T-cell (primary cell): ENCODE results near the gene CUL7. TPM values are rescaled to one million over a fixed set of nuclear protein-coding genes. Genes with fewer than 3 reads are reported as not detected.
"Not testable (repeated sequence)": the region's sequence is repeated elsewhere in the genome, so short reads cannot be mapped to it uniquely, and the experiment has no call there.

Experiments
- ATAC-seq, 4 experiments: fragments of 200-7000 bp in 3 of 4; fragments of 150-1000 bp in 1 of 4; cut with Tn5 transposase; replicated peaks in 1 of 4; 1 replicate in 3 of 4; 2 replicates in 1 of 4; pipeline ENCODE4 v1.10.0; 2021; ENCODE audit warnings: moderate library complexity in 3 of 4, mild to moderate bottlenecking in 2 of 4, moderate number of reproducible peaks in 1 of 4
- CTCF ChIA-PET, 2 donors: fragments of 300-600 bp; sonication (Branson Sonifier 250); formaldehyde crosslinking; loops; one replicate each; lab custom pipeline; 2022; ENCODE audit warnings: antibody characterized with exemption in 2 of 2; lab: Charles Lee
- POLR2A ChIA-PET, 2 donors: fragments of 300-600 bp; sonication (Branson Sonifier 250); formaldehyde crosslinking; loops; one replicate each; lab custom pipeline; 2022; ENCODE audit warnings: antibody characterized with exemption in 2 of 2; lab: Charles Lee
- DNase-seq, 35 experiments: peaks; one replicate each; pipeline versions ENCODE4 v3.0.0 to v3.0.0-alpha.2; 2013 to 2023
- H3K27ac ChIP-seq: one replicate; pipeline ENCODE4 v1.5.1; 2013; ENCODE audit warnings: low read length
- H3K27me3 ChIP-seq, 2 experiments: replicated peaks in 1 of 2; 1 replicate in 1 of 2; 2 replicates in 1 of 2; pipeline versions ENCODE4 v1.6.1 to v1.7.0; 2013; ENCODE audit warnings: low read length in 1 of 2, mixed read lengths in 1 of 2; ENCODE audit not compliant: control insufficient read depth in 2 of 2, insufficient read depth in 2 of 2; ENCODE audit errors: extremely low read depth in 1 of 2
- H3K36me3 ChIP-seq, 2 donors: 1 replicate in 1 of 2; 2 replicates in 1 of 2; pipeline versions ENCODE4 v1.6.1 to v1.7.0; 2013; ENCODE audit warnings: low read length in 1 of 2; ENCODE audit not compliant: control insufficient read depth in 2 of 2, insufficient read depth in 1 of 2; ENCODE audit errors: extremely low read depth in 1 of 2
- H3K4me1 ChIP-seq, 2 experiments: 1 replicate in 1 of 2; 2 replicates in 1 of 2; pipeline versions ENCODE4 v1.6.1 to v1.7.0; 2013; ENCODE audit warnings: low read length in 2 of 2, mixed read lengths in 1 of 2; ENCODE audit not compliant: insufficient read depth in 2 of 2, control insufficient read depth in 1 of 2; ENCODE audit errors: extremely low read depth in 1 of 2
- H3K4me3 ChIP-seq, 2 donors: 1 replicate in 1 of 2; 2 replicates in 1 of 2; pipeline versions ENCODE4 v1.5.1 to v1.7.0; 2013; ENCODE audit warnings: mild to moderate bottlenecking in 2 of 2, low read length in 1 of 2, moderate library complexity in 1 of 2; ENCODE audit not compliant: control insufficient read depth in 1 of 2; ENCODE audit errors: extremely low read depth in 1 of 2
- H3K9me3 ChIP-seq: 2 replicates; pipeline ENCODE4 v1.7.0; 2013
- H3K27ac Mint-ChIP-seq, 2 donors: one replicate each; pipeline ENCODE4 v1.8.0; 2020 to 2021; ENCODE audit warnings: mild to moderate bottlenecking in 2 of 2, mixed read lengths in 2 of 2
- H3K27me3 Mint-ChIP-seq, 2 donors: one replicate each; pipeline ENCODE4 v1.8.0; 2021 to 2022; ENCODE audit warnings: mixed read lengths in 2 of 2
- H3K36me3 Mint-ChIP-seq: one replicate; pipeline ENCODE4 v1.8.0; 2021; ENCODE audit warnings: mixed read lengths
- H3K4me1 Mint-ChIP-seq, 3 donors: one replicate each; pipeline ENCODE4 v1.8.0; 2020 to 2022; ENCODE audit warnings: mixed read lengths in 3 of 3, mild to moderate bottlenecking in 1 of 3
- H3K4me3 Mint-ChIP-seq, 3 donors: one replicate each; pipeline ENCODE4 v1.8.0; 2020 to 2022; ENCODE audit warnings: mild to moderate bottlenecking in 3 of 3, mixed read lengths in 3 of 3, moderate library complexity in 3 of 3
- H3K9me3 Mint-ChIP-seq, 3 donors: one replicate each; pipeline ENCODE4 v1.8.0; 2020 to 2022; ENCODE audit warnings: mixed read lengths in 3 of 3
- WGBS: methylation state at CpG from one replicate; pipeline ENCODE4 v1.1.5; 2013; ENCODE audit warnings: missing lambda C conversion rate; ENCODE audit not compliant: insufficient coverage; 5-methylcytosine and 5-hydroxymethylcytosine counted together
- total RNA-seq, 35 experiments: library from RNA in 6 of 35; stranded (reverse) in 6 of 35; fragments of 120-200 nt in 1 of 35; gene quantifications; one replicate each; pipeline versions ENCODE4 v1.2.1 to v1.2.4 and lab custom pipeline; 2013 to 2026

CUL7 gene
- total RNA-seq, 5 donors from 2014 or later (not counting 1 experiment from before 2014, with no cell fraction given): 6.9 to 15.9 (median 11.6) TPM

- ChIA-PET POLR2A (interaction anchor here in 1 of 2 donors (0.7 kb wide), 2 partner anchors 17 to 97 kb away, joined by 4 to 10 read pairs; no protein-coding TSS in a partner anchor), CTCF (interaction anchor here in 1 of 2 donors (0.7 kb wide), 1 partner anchor 246 kb away, joined by 4 read pairs; no protein-coding TSS in a partner anchor)
- Mint-ChIP-seq H3K27ac (no peak overlapping the region), H3K9me3 (no peaks in the 10 kb centered on the region), H3K4me3 (no peak overlapping the region), H3K36me3 (peaks cover 5% of the 10 kb centered on the region), H3K27me3 (no peaks in the 10 kb centered on the region), H3K4me1 (peaks cover 0 to 2% (median 0%) of the 10 kb centered on the region in 3 donors)
- Histone ChIP-seq H3K9me3 (no peaks in the 10 kb centered on the region), H3K27ac (no peak overlapping the region), H3K4me1 (no peaks in the 10 kb centered on the region), H3K36me3 (peaks cover 2 to 18% of the 10 kb centered on the region in 2 donors), H3K27me3 (no peaks in the 10 kb centered on the region), H3K4me3 (no peak overlapping the region)
- WGBS: 88% methylated on average over 3 of the region's 8 CpGs
- no peak for ATAC-seq
- no peak for DNase-seq
Measured at GRCh38 chr6:43001843-43002242, 51.8 kb downstream of the CUL7 start.

- CTCF ChIA-PET, H3K27ac Mint-ChIP-seq, H3K4me3 Mint-ChIP-seq, POLR2A ChIA-PET, H3K4me1 ChIP-seq, DNase-seq, H3K27me3 ChIP-seq, H3K36me3 Mint-ChIP-seq, H3K27me3 Mint-ChIP-seq, H3K9me3 ChIP-seq, ATAC-seq, H3K36me3 ChIP-seq, H3K27ac ChIP-seq, H3K9me3 Mint-ChIP-seq, H3K4me3 ChIP-seq: not testable (repeated sequence)
- 97% methylated on average over 6 of the region's 9 CpGs for WGBS
- H3K4me1 Mint-ChIP-seq: peaks cover 4 to 10% (median 5%) of the 10 kb centered on the region in 3 donors
Measured at GRCh38 chr6:42998205-42998604, 55.4 kb downstream of the CUL7 start.

- Histone ChIP-seq H3K4me3 (no peak overlapping the region), H3K9me3 (no peaks in the 10 kb centered on the region), H3K36me3 (peaks cover 0 to 3% of the 10 kb centered on the region in 2 donors), H3K27me3 (no peaks in the 10 kb centered on the region), H3K27ac (no peak overlapping the region), H3K4me1 (no peaks in the 10 kb centered on the region)
- H3K9me3 Mint-ChIP-seq: no peaks in the 10 kb centered on the region
- peaks cover 4 to 10% (median 5%) of the 10 kb centered on the region in 3 donors for H3K4me1 Mint-ChIP-seq
- H3K4me3 Mint-ChIP-seq: no peak overlapping the region
- no peaks in the 10 kb centered on the region for H3K27me3 Mint-ChIP-seq
- ATAC-seq: no peak
- H3K36me3 Mint-ChIP-seq: peaks cover 7% of the 10 kb centered on the region
- DNase-seq: no peak
- H3K27ac Mint-ChIP-seq: peak overlapping the region in 1 of 2 donors; percentile 41
- ChIA-PET POLR2A (interaction anchor here (0.7 kb wide), 3 partner anchors 27 to 740 kb away, joined by 3 to 5 read pairs (median 4); no protein-coding TSS in a partner anchor), CTCF (no interaction called here)
Measured at GRCh38 chr6:42996513-42996912, 57.1 kb downstream of the CUL7 start.

- Mint-ChIP-seq H3K4me1 (peaks cover 14 to 22% (median 19%) of the 10 kb centered on the region in 3 donors), H3K4me3 (no peak overlapping the region), H3K36me3 (peaks cover 28% of the 10 kb centered on the region), H3K27ac (peak overlapping the region in 1 of 2 donors; percentile 0), H3K27me3 (no peaks in the 10 kb centered on the region), H3K9me3 (no peaks in the 10 kb centered on the region)
- H3K4me3 ChIP-seq: no peak overlapping the region
- peaks cover 7 to 29% of the 10 kb centered on the region in 2 donors for H3K36me3 ChIP-seq
- H3K9me3 ChIP-seq: no peaks in the 10 kb centered on the region
- WGBS: 100% methylated on average over 1 of the region's 2 CpGs
- no peak overlapping the region for H3K27ac ChIP-seq
- ChIA-PET CTCF (interaction anchor here in 1 of 2 donors (1.5 kb wide), 1 partner anchor 8 kb away, joined by 3 read pairs; no protein-coding TSS in a partner anchor), POLR2A (interaction anchor here in 1 of 2 donors (0.7 kb wide), 1 partner anchor 10 kb away, joined by 4 read pairs; no protein-coding TSS in a partner anchor)
- ATAC-seq (no peak), DNase-seq (no peak)
- no peaks in the 10 kb centered on the region for H3K27me3 ChIP-seq
- H3K4me1 ChIP-seq: no peaks in the 10 kb centered on the region
Measured at GRCh38 chr6:42993445-42993844, 60.2 kb downstream of the CUL7 start.

GRCh38 chr6:42989923-42990322, 63.7 kb downstream of the CUL7 start:
- no peak overlapping the region for H3K4me3 Mint-ChIP-seq
- H3K36me3 Mint-ChIP-seq: peaks cover 36% of the 10 kb centered on the region
- H3K4me1 ChIP-seq: peaks cover 5 to 25% of the 10 kb centered on the region in 2 experiments
- CTCF ChIA-PET: no interaction called here
- H3K27ac ChIP-seq: no peak overlapping the region
- H3K4me1 Mint-ChIP-seq: peaks cover 49 to 53% (median 50%) of the 10 kb centered on the region in 3 donors
- no peaks in the 10 kb centered on the region for H3K27me3 ChIP-seq
- DNase-seq (no peak), ATAC-seq (no peak)
- no peak overlapping the region for H3K27ac Mint-ChIP-seq
- no peaks in the 10 kb centered on the region for H3K9me3 ChIP-seq
- 100% methylated on average over 4 of the region's 5 CpGs for WGBS
- POLR2A ChIA-PET: interaction anchor here in 1 of 2 donors (0.6 kb wide), 1 partner anchor 11 kb away, joined by 9 read pairs; the partner anchor contains the start of gene PEX6
- peaks cover 7 to 39% of the 10 kb centered on the region in 2 donors for H3K36me3 ChIP-seq
- no peaks in the 10 kb centered on the region for H3K27me3 Mint-ChIP-seq
- H3K4me3 ChIP-seq: no peak overlapping the region
- H3K9me3 Mint-ChIP-seq: no peaks in the 10 kb centered on the region

- Histone ChIP-seq H3K36me3 (peaks cover 7 to 39% of the 10 kb centered on the region in 2 donors), H3K27ac (no peak overlapping the region), H3K9me3 (no peaks in the 10 kb centered on the region), H3K4me1 (peaks cover 7 to 34% of the 10 kb centered on the region in 2 experiments), H3K27me3 (no peaks in the 10 kb centered on the region), H3K4me3 (no peak overlapping the region)
- no peaks in the 10 kb centered on the region for H3K27me3 Mint-ChIP-seq
- ChIA-PET POLR2A (interaction anchor here in 1 of 2 donors (1.0 kb wide), 1 partner anchor 13 kb away, joined by 3 read pairs; no protein-coding TSS in a partner anchor), CTCF (interaction anchor here in 1 of 2 donors (0.5 to 1.0 kb wide), 3 partner anchors 9 to 179 kb away, joined by 3 to 10 read pairs (median 3); partner anchors contain the start of gene PEX6)
- no peak overlapping the region for H3K27ac Mint-ChIP-seq
- H3K9me3 Mint-ChIP-seq: no peaks in the 10 kb centered on the region
- peaks cover 54 to 57% (median 56%) of the 10 kb centered on the region in 3 donors for H3K4me1 Mint-ChIP-seq
- no peak for ATAC-seq
- peaks cover 34% of the 10 kb centered on the region for H3K36me3 Mint-ChIP-seq
- 92% methylated on average over 1 of the region's 1 CpG for WGBS
- DNase-seq: no peak
- H3K4me3 Mint-ChIP-seq: no peak overlapping the region
Measured at GRCh38 chr6:42988486-42989020, 65.1 kb downstream of the CUL7 start.
